ENCODE data around the gene ANKFY1.

ANKFY1 gene

GRCh38 chr17:4186357-4186881 lies 77.4 kb downstream of the ANKFY1 start:
- DNase-seq = peak in 1 of 10 donors; percentile 75
- intact Hi-C loops (cut with DNase I) = no loop called here

- intact Hi-C loops (cut with DNase I) = no loop called here
- peak in 1 of 10 donors; percentile 67 for DNase-seq
Measured at GRCh38 chr17:4185656-4186055, 78.1 kb downstream of the ANKFY1 start.

- no peak for DNase-seq
Measured at GRCh38 chr17:4184811-4185210, 79.0 kb downstream of the ANKFY1 start.

GRCh38 chr17:4182043-4182442 lies 81.7 kb downstream of the ANKFY1 start:
- intact Hi-C loops (cut with DNase I) = no loop called here
- DNase-seq = no peak

More at GRCh38 chr17:4184811-4185210, 79.0 kb downstream of the ANKFY1 start:
- intact Hi-C loops (cut with DNase I) = no loop called here

GRCh38 chr17:4180791-4181190 lies 83.0 kb downstream of the ANKFY1 start:
- DNase-seq = no peak
- intact Hi-C loops (cut with DNase I) = no loop called here

- intact Hi-C loops (cut with DNase I) = no loop called here
- DNase-seq = no peak
Measured at GRCh38 chr17:4179071-4179470, 84.7 kb downstream of the ANKFY1 start.

GRCh38 chr17:4178651-4179050 lies 85.1 kb downstream of the ANKFY1 start:
- intact Hi-C loops (cut with DNase I) = no loop called here

GRCh38 chr17:4177806-4178205 lies 86.0 kb downstream of the ANKFY1 start:
- intact Hi-C loops (cut with DNase I) = no loop called here
- DNase-seq = no peak

More at GRCh38 chr17:4178651-4179050, 85.1 kb downstream of the ANKFY1 start:
- no peak for DNase-seq

- intact Hi-C loops (cut with DNase I) = no loop called here
- DNase-seq = peak in 1 of 10 donors; percentile 18
Measured at GRCh38 chr17:4176808-4177472, 86.8 kb downstream of the ANKFY1 start.

GRCh38 chr17:4175921-4176807 lies 87.6 kb downstream of the ANKFY1 start:
- DNase-seq = no peak
- intact Hi-C loops (cut with DNase I) = no loop called here

GRCh38 chr17:4174556-4174955 lies 89.2 kb downstream of the ANKFY1 start:
- no peak for DNase-seq
- intact Hi-C loops (cut with DNase I) = no loop called here

- no peak for DNase-seq
- intact Hi-C loops (cut with DNase I) = no loop called here
Measured at GRCh38 chr17:4173781-4174180, 90.0 kb downstream of the ANKFY1 start.

GRCh38 chr17:4172356-4172755 lies 91.4 kb downstream of the ANKFY1 start:
- intact Hi-C loops (cut with DNase I) = no loop called here

GRCh38 chr17:4170639-4171280 lies 93.0 kb downstream of the ANKFY1 start:
- intact Hi-C loops (cut with DNase I) = no loop called here
- peak in 1 of 10 donors; percentile 74 for DNase-seq

More at GRCh38 chr17:4172356-4172755, 91.4 kb downstream of the ANKFY1 start:
- no peak for DNase-seq

GRCh38 chr17:4167786-4168185 lies 96.0 kb downstream of the ANKFY1 start:
- intact Hi-C loops (cut with DNase I) = no loop called here
- DNase-seq = peak in 3 of 10 donors; percentile 37 to 93 (median 83)

GRCh38 chr17:4166419-4166818 lies 97.4 kb downstream of the ANKFY1 start:
- intact Hi-C loops (cut with DNase I) = no loop called here
- peak in 2 of 10 donors; percentile 37 to 42 for DNase-seq

GRCh38 chr17:4165301-4166010 lies 98.3 kb downstream of the ANKFY1 start:
- peak in 2 of 10 donors; percentile 66 to 78 for DNase-seq

GRCh38 chr17:4163951-4164350 lies 99.8 kb downstream of the ANKFY1 start:
- no peak for DNase-seq
- intact Hi-C loops (cut with DNase I) = no loop called here

More at GRCh38 chr17:4165301-4166010, 98.3 kb downstream of the ANKFY1 start:
- intact Hi-C loops (cut with DNase I) = no loop called here

- DNase-seq = no peak
- intact Hi-C loops (cut with DNase I) = no loop called here
Measured at GRCh38 chr17:4162775-4163466, 100.9 kb downstream of the ANKFY1 start.

- no peak for DNase-seq
- intact Hi-C loops (cut with DNase I) = no loop called here
Measured at GRCh38 chr17:4162321-4162720, 101.5 kb downstream of the ANKFY1 start.

Measured in posterior cingulate gyrus (tissue), 11 donors.